GM12873 (cell line): Measurements from ENCODE around the gene TMTC4.

Source experiments
- TF ChIP-seq, protein P1 (sequence below): IDR thresholded peaks from 2 replicates; pipeline ENCODE4 v1.5.1; 2012; ENCODE audit warnings: low read depth, mild to moderate bottlenecking, moderate library complexity, low read length, control low read depth; ENCODE audit not compliant: insufficient read depth; ENCODE audit errors: missing control alignments

TMTC4 gene

DNA sequence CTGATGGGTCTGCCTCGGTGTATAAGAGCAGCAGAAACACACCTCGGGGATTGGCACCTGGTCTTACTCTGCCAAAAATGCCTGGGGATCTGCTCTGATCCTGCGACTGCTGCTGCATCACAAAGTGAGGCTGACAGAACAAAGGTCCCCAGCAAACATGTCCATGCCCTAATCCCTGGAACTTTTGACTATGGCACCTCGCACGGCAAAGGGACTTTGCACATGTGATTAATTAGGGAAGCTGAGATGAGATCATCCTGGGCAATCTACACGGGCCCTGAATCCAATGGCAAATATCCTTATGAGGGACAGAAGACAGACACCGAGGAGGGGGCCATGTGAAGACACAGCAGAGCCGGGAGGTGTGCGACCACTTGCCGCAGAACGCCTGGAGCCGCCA is 94.5 kb downstream of the TMTC4 start:
- TF ChIP-seq, protein P1, sequence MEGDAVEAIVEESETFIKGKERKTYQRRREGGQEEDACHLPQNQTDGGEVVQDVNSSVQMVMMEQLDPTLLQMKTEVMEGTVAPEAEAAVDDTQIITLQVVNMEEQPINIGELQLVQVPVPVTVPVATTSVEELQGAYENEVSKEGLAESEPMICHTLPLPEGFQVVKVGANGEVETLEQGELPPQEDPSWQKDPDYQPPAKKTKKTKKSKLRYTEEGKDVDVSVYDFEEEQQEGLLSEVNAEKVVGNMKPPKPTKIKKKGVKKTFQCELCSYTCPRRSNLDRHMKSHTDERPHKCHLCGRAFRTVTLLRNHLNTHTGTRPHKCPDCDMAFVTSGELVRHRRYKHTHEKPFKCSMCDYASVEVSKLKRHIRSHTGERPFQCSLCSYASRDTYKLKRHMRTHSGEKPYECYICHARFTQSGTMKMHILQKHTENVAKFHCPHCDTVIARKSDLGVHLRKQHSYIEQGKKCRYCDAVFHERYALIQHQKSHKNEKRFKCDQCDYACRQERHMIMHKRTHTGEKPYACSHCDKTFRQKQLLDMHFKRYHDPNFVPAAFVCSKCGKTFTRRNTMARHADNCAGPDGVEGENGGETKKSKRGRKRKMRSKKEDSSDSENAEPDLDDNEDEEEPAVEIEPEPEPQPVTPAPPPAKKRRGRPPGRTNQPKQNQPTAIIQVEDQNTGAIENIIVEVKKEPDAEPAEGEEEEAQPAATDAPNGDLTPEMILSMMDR = no peak

DNA sequence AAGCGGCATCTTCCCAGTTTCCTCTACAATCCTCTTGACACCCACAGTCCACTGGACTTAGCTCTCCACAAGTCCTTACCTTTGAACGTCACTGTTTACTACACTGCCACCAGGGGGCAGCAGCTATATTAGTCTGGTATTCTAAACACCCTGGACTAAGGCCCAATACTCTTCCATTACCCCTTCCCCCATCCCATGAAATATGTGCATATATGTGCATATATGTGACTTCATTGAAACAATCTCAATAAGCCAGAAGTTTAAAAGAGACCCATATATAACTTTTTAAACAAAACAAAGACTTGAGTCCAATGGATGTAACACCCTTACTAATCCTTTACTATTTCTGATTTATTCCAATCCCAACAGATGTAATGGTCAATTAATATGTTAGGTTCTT is 101.5 kb downstream of the TMTC4 start:
- TF ChIP-seq, protein P1 = peak; percentile 75

DNA sequence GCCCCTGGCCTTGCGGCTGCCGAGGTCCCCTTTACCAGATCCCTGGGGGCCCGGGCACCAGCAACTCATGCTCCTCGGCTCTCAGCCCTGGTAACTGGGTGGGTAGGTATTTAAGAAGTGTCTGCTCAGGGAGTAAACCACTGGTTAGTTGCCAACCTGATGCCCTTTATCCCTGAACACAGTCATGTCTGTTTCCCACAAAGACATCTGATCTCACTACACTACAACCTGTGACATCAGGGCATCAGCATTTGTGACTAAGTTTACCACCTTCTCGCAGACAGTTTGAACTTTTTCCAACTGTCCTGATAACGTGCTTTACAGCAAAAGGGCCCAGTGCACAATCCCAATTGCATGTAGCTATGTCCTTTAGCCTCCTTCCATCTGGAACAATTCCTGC is 108.1 kb downstream of the TMTC4 start:
- TF ChIP-seq, protein P1 = no peak

DNA sequence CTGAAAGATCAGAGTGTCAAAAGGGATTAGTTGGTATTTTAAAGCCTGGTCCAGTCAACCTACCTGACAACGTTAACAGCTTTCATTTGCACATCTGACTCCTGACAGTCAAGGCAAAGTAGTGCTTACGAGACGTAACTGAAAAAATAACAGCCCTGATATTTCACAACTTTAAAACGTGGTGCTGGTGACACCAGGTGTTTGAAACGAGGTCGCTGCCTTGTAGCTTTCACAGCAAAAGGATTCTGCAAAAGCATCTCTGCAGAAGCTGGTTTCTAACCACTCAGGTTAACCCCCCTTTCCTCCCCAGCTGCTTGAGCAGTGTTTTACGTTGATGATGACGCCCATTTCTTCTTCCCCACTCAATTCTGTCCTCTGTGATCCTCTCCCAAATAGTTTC is 109.3 kb downstream of the TMTC4 start:
- TF ChIP-seq, protein P1 = no peak

DNA sequence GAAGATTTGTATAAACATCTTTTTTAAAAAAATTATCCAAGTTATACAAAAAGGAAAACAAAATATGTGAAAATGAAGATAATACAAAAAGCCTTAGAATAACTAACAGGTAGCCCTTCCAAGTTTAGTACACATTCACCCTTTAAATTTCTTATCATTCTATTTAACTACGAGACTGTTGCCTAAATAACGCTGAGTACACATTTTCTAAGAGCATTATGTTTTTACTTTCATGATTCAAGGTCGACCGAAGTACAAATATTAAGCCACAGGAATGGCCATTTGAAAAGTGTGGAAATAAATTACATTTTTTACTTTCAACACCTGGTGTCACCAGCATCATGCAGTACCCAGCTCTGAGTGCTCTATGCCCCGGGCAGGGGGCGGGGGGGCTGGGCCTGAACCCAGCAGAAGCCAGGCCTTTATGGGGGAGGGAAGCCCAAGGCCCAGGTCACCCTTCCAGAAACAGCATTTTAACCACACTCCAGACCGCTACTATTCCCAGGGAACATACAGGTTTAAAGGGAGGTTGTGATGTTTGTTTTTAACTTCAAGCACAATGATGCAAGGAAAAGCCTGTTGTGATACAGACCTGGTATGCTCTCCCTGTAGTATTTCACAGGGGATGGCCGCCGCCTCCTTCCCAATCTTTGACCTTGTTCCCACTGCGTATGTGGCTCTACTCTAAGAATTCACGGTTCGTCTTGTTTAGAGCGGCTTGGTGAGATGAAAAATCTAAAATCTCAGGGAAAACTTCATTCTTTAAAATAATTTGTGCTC is 110.0 kb downstream of the TMTC4 start:
- TF ChIP-seq, protein P1 = no peak

DNA sequence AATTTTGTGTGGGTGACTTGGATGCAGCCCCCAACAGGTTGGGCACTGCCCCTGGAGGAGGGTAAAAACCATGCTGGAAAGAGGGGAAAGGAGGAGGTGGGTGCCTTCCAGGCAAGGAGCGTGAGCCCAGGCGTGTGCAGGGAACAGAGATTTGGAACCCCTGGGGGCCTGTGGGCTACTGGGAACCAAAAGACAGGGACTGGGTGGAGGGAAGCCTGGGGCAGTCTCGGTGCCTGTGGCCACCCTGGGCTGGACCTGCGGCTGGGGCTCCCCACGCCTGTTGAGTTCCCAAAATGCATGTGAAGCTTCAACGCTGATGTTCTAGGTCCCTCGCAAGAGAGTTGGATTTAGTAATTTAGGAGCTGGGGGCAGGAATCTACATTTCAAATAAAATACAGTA is 110.8 kb downstream of the TMTC4 start:
- TF ChIP-seq, protein P1 = no peak

DNA sequence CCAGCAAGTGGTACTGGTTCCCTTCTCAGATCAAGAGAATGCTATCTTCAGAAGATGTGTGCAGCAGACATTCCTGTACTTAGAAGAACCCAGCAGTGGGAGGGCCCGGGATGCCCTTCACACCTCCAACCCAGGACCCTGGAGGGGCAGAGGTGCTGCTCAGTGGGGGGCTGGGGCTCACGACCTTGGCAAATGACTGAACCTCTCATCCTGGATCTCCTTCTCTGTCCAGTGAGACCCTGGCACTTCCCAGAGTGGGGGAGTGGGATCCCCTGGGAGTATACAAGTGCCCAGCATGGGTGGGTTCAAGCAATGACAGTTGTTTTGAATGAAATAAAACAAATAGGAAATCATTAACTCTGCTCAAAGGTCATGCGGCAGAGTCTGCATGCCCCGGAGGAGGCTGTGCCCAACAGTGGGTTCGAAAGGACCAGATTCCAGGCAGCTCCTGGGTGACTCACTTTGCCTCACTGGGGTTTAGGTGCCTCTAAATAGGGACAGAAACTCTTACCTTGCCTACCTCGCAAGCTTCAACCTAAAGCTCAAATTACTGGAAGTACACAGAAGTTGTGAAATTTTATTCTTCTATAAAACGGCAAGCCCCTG is 112.9 kb downstream of the TMTC4 start:
- TF ChIP-seq, protein P1 = no peak
